ENCODE results near the gene DCAF7.

Gene DCAF7

GRCh38 chr17:63549946-63550816, at the start of gene DCAF7:
Gene DCAF7, plus strand, starts transcription at chr17:63550477. Its CDS starts 201 bp downstream, at chr17:63550678.
- peak; percentile 97 for DNase-seq (ENCODE audit: low read depth, low spot score)
- H3K27ac ChIP-seq: peak within 1 kb of the TSS; percentile 71

GRCh38 chr17:63500543-63501390, 49.5 kb upstream of the DCAF7 start:
- DNase-seq (ENCODE audit: low read depth, low spot score): no peak
- no peak overlapping the region for H3K27ac ChIP-seq

- H3K27ac ChIP-seq: no peak overlapping the region
- no peak for DNase-seq (ENCODE audit: low read depth, low spot score)
These were observed 47.0 kb upstream of the DCAF7 start for GRCh38 chr17:63503341-63503705.

- no peak for DNase-seq (ENCODE audit: low read depth, low spot score)
- no peak overlapping the region for H3K27ac ChIP-seq
These were observed 46.0 kb upstream of the DCAF7 start for GRCh38 chr17:63504261-63504660.

GRCh38 chr17:63505341-63505740, 44.9 kb upstream of the DCAF7 start:
- no peak for DNase-seq (ENCODE audit: low read depth, low spot score)
- no peak overlapping the region for H3K27ac ChIP-seq

- DNase-seq (ENCODE audit: low read depth, low spot score): no peak
- no peak overlapping the region for H3K27ac ChIP-seq
These were observed 43.6 kb upstream of the DCAF7 start for GRCh38 chr17:63506627-63507026.

GRCh38 chr17:63511331-63511730, 38.9 kb upstream of the DCAF7 start:
- H3K27ac ChIP-seq: no peak overlapping the region
- no peak for DNase-seq (ENCODE audit: low read depth, low spot score)

GRCh38 chr17:63512388-63512787, 37.9 kb upstream of the DCAF7 start:
- H3K27ac ChIP-seq: no peak overlapping the region
- DNase-seq (ENCODE audit: low read depth, low spot score): no peak

GRCh38 chr17:63512896-63513644, 37.2 kb upstream of the DCAF7 start:
- no peak overlapping the region for H3K27ac ChIP-seq
- no peak for DNase-seq (ENCODE audit: low read depth, low spot score)

GRCh38 chr17:63514477-63514876, 35.8 kb upstream of the DCAF7 start:
- no peak overlapping the region for H3K27ac ChIP-seq
- no peak for DNase-seq (ENCODE audit: low read depth, low spot score)

GRCh38 chr17:63514974-63515373, 35.3 kb upstream of the DCAF7 start:
- no peak for DNase-seq (ENCODE audit: low read depth, low spot score)
- no peak overlapping the region for H3K27ac ChIP-seq

GRCh38 chr17:63515426-63515825, 34.9 kb upstream of the DCAF7 start:
- no peak for DNase-seq (ENCODE audit: low read depth, low spot score)
- no peak overlapping the region for H3K27ac ChIP-seq

- no peak overlapping the region for H3K27ac ChIP-seq
- DNase-seq (ENCODE audit: low read depth, low spot score): peak; percentile 3
These were observed 33.1 kb upstream of the DCAF7 start for GRCh38 chr17:63516910-63517824.

- no peak overlapping the region for H3K27ac ChIP-seq
- DNase-seq (ENCODE audit: low read depth, low spot score): no peak
These were observed 32.3 kb upstream of the DCAF7 start for GRCh38 chr17:63517825-63518534.

- no peak for DNase-seq (ENCODE audit: low read depth, low spot score)
- no peak overlapping the region for H3K27ac ChIP-seq
These were observed 31.0 kb upstream of the DCAF7 start for GRCh38 chr17:63519116-63519881.

- DNase-seq (ENCODE audit: low read depth, low spot score): no peak
- H3K27ac ChIP-seq: no peak overlapping the region
These were observed 30.1 kb upstream of the DCAF7 start for GRCh38 chr17:63519972-63520882.

- no peak within 1 kb of the TSS for H3K27ac ChIP-seq
- DNase-seq (ENCODE audit: low read depth, low spot score): no peak
These were observed 26.9 kb upstream of the DCAF7 start, which contains the start of gene KCNH6 for GRCh38 chr17:63523253-63523855. Gene KCNH6, plus strand, starts transcription at chr17:63523358. Its CDS starts 56 bp downstream, at chr17:63523414.
